Activated T-cell treated with anti-CD3 and anti-CD28 coated beads, Interleukin-2, amount 50 U/mL, for 48 hours (primary cell): ENCODE data around the gene FBXL15.

Experiments used
- DNase-seq, 2 experiments: peaks; one replicate each; pipeline ENCODE4 v3.0.0-alpha.2; 2020

The FBXL15 gene

GRCh38 chr10:102411341-102412255 is 9.0 kb upstream of the FBXL15 start:
- no peak for DNase-seq

- DNase-seq = no peak
Observed at GRCh38 chr10:102412293-102412692, 8.3 kb upstream of the FBXL15 start.

GRCh38 chr10:102413053-102413705 is 7.5 kb upstream of the FBXL15 start:
- peak in 1 of 2 experiments; percentile 60 for DNase-seq

GRCh38 chr10:102413806-102414561 is 6.7 kb upstream of the FBXL15 start:
- no peak for DNase-seq

- DNase-seq = no peak
Observed at GRCh38 chr10:102414749-102415148, 5.9 kb upstream of the FBXL15 start.

GRCh38 chr10:102416283-102416682 is 4.4 kb upstream of the FBXL15 start:
- DNase-seq = no peak

- no peak for DNase-seq
Observed at GRCh38 chr10:102416695-102417094, 3.9 kb upstream of the FBXL15 start.

- no peak for DNase-seq
Observed at GRCh38 chr10:102418622-102419268, 1.9 kb upstream of the FBXL15 start, which contains the start of gene PSD. Gene PSD, minus strand, starts transcription at chr10:102418785. Its CDS starts 1,747 bp downstream, at chr10:102417038.

- DNase-seq = peak; percentile 81 to 82
Observed at GRCh38 chr10:102419269-102420180, 1.1 kb upstream of the FBXL15 start.

GRCh38 chr10:102420181-102420713 is 389 bp upstream of the FBXL15 start:
- peak in 1 of 2 experiments; percentile 44 for DNase-seq

- DNase-seq = no peak
Observed at GRCh38 chr10:102421507-102421756, 796 bp downstream of the FBXL15 start.

- DNase-seq = no peak
Observed at GRCh38 chr10:102421757-102422512, 1.3 kb downstream of the FBXL15 start.

- DNase-seq = peak; percentile 77 to 82
Observed at GRCh38 chr10:102422545-102423129, 2.0 kb downstream of the FBXL15 start.

GRCh38 chr10:102423372-102423968 is 2.8 kb downstream of the FBXL15 start:
- DNase-seq = no peak

GRCh38 chr10:102424145-102424544 is 3.5 kb downstream of the FBXL15 start:
- DNase-seq = no peak

GRCh38 chr10:102424916-102425315 is 4.3 kb downstream of the FBXL15 start:
- no peak for DNase-seq

- no peak for DNase-seq
Observed at GRCh38 chr10:102425444-102425843, 4.8 kb downstream of the FBXL15 start.

GRCh38 chr10:102426803-102427287 is 6.2 kb downstream of the FBXL15 start:
- DNase-seq = no peak

GRCh38 chr10:102429468-102429867 is 8.8 kb downstream of the FBXL15 start:
- DNase-seq = no peak
